Endothelial cell of hepatic sinusoid (primary cell): ENCODE results near the gene NEK10.

Experiments
- in situ Hi-C: cut with HindIII; loops from 2 replicates; pipeline ENCODE4 v1.10.0; 2017; ENCODE audit warnings: low sequenced_read_pairs

The NEK10 gene

GRCh38 chr3:27115352-27115751 lies 253.8 kb downstream of the NEK10 start:
- in situ Hi-C loops = no loop called here

GRCh38 chr3:27114684-27115083 lies 254.5 kb downstream of the NEK10 start:
- in situ Hi-C loops = no loop called here

GRCh38 chr3:27114129-27114528 lies 255.1 kb downstream of the NEK10 start:
- in situ Hi-C loops = no loop called here

- in situ Hi-C loops = no loop called here
Observed at GRCh38 chr3:27110020-27110419, 259.2 kb downstream of the NEK10 start.

GRCh38 chr3:27108322-27108721 lies 260.9 kb downstream of the NEK10 start:
- in situ Hi-C loops = no loop called here

GRCh38 chr3:27105904-27106303 lies 263.3 kb downstream of the NEK10 start:
- in situ Hi-C loops = no loop called here

GRCh38 chr3:27097182-27097581 lies 272.0 kb downstream of the NEK10 start:
- in situ Hi-C loops = no loop called here

GRCh38 chr3:27095553-27096222 lies 273.5 kb downstream of the NEK10 start:
- in situ Hi-C loops = no loop called here

GRCh38 chr3:27094721-27095120 lies 274.5 kb downstream of the NEK10 start:
- in situ Hi-C loops = no loop called here

- in situ Hi-C loops = no loop called here
Observed at GRCh38 chr3:27093771-27094170, 275.4 kb downstream of the NEK10 start.

GRCh38 chr3:27090275-27091041 lies 278.7 kb downstream of the NEK10 start:
- in situ Hi-C loops = no loop called here

GRCh38 chr3:27089645-27090044 lies 279.5 kb downstream of the NEK10 start:
- in situ Hi-C loops = no loop called here

- in situ Hi-C loops = no loop called here
Observed at GRCh38 chr3:27089068-27089467, 280.1 kb downstream of the NEK10 start.

- in situ Hi-C loops = no loop called here
Observed at GRCh38 chr3:27085829-27086730, 283.1 kb downstream of the NEK10 start.

GRCh38 chr3:27081992-27082607 lies 287.1 kb downstream of the NEK10 start:
- in situ Hi-C loops = no loop called here

- in situ Hi-C loops = no loop called here
Observed at GRCh38 chr3:27081566-27081965, 287.6 kb downstream of the NEK10 start.

GRCh38 chr3:27080258-27080525 lies 289.0 kb downstream of the NEK10 start:
- in situ Hi-C loops = no loop called here

GRCh38 chr3:27079427-27080257 lies 289.5 kb downstream of the NEK10 start:
- in situ Hi-C loops = no loop called here

GRCh38 chr3:27078246-27078913 lies 290.8 kb downstream of the NEK10 start:
- in situ Hi-C loops = no loop called here
